HepG2 (cell line): ENCODE measurements around the gene URAD. TPM values are rescaled to one million over a fixed set of nuclear protein-coding genes. Genes with fewer than 3 reads are reported as not detected.

Source experiments
- CAMTA2 ChIP-seq: sonication (generic); formaldehyde crosslinking; IDR thresholded peaks from 2 replicates; pipeline ENCODE4 v1.4.0; 2020; ENCODE audit warnings: mild to moderate bottlenecking, missing genetic modification reagents, borderline replicate concordance
- CBFB ChIP-seq: sonication (generic); formaldehyde crosslinking; IDR thresholded peaks from 2 replicates; pipeline ENCODE4 v1.4.0; 2020; ENCODE audit warnings: missing genetic modification reagents
- HNRNPK ChIP-seq: fragments of 200-400 bp; formaldehyde crosslinking; IDR thresholded peaks from 2 replicates; pipeline ENCODE4 v1.6.1; 2018; ENCODE audit warnings: low read length, low read depth, moderate library complexity, mild to moderate bottlenecking; ENCODE audit not compliant: poor library complexity, severe bottlenecking
- LCORL ChIP-seq, 2 experiments: fragments of 450-650 bp in 1 of 2; sonication (generic) in 1 of 2; formaldehyde crosslinking in 1 of 2; IDR thresholded peaks; 2 replicates each; pipeline versions ENCODE4 v1.5.0 to v1.6.1; 2017 to 2020; ENCODE audit warnings: antibody characterized with exemption in 1 of 2, missing genetic modification reagents in 1 of 2
- MYC ChIP-seq: sonication (generic); formaldehyde crosslinking; IDR thresholded peaks from 2 replicates; pipeline ENCODE4 v1.9.0; 2021; ENCODE audit warnings: missing genetic modification reagents, borderline replicate concordance
- NONO ChIP-seq, 2 experiments: fragments of 450-650 bp in 1 of 2; sonication (generic) in 1 of 2; formaldehyde crosslinking in 1 of 2; IDR thresholded peaks in 1 of 2; conservative IDR thresholded peaks in 1 of 2; 2 replicates each; pipeline versions ENCODE4 v1.6.1 to v1.8.0; 2017 to 2022; ENCODE audit warnings: mild to moderate bottlenecking in 1 of 2, missing genetic modification reagents in 1 of 2, moderate library complexity in 1 of 2
- SIN3B ChIP-seq: fragments of 150-350 bp; IDR thresholded peaks from 2 replicates; pipeline ENCODE4 v1.6.1; 2014; ENCODE audit warnings: low read length
- SOX5 ChIP-seq: IDR thresholded peaks from 2 replicates; pipeline ENCODE4 v1.6.1; 2016; ENCODE audit warnings: borderline replicate concordance
- SOX6 ChIP-seq, 2 experiments: fragments of 450-650 bp in 1 of 2; sonication (generic) in 1 of 2; formaldehyde crosslinking in 1 of 2; IDR thresholded peaks; 2 replicates each; pipeline versions ENCODE4 v1.4.0 to v1.6.1; 2017 to 2020; ENCODE audit warnings: antibody characterized with exemption in 1 of 2, mild to moderate bottlenecking in 1 of 2, missing genetic modification reagents in 1 of 2
- SP2 ChIP-seq: sonication (generic); formaldehyde crosslinking; IDR thresholded peaks from 2 replicates; pipeline ENCODE4 v1.5.1; 2020; ENCODE audit warnings: mild to moderate bottlenecking, missing genetic modification reagents
- SYNCRIP ChIP-seq: fragments of 200-400 bp; formaldehyde crosslinking; IDR thresholded peaks from 2 replicates; pipeline ENCODE4 v1.6.1; 2018; ENCODE audit warnings: mild to moderate bottlenecking, low read depth, low read length; ENCODE audit not compliant: insufficient read depth
- ZMYM3 ChIP-seq: sonication (generic); formaldehyde crosslinking; IDR thresholded peaks from 2 replicates; pipeline ENCODE4 v1.5.1; 2020; ENCODE audit warnings: mild to moderate bottlenecking, missing genetic modification reagents
- ZNF354B ChIP-seq: sonication (generic); formaldehyde crosslinking; IDR thresholded peaks from 2 replicates; pipeline ENCODE4 v1.8.0; 2022; ENCODE audit warnings: mild to moderate bottlenecking, missing genetic modification reagents
- ZNF674 ChIP-seq: sonication (generic); formaldehyde crosslinking; IDR thresholded peaks from 2 replicates; pipeline ENCODE4 v1.5.0; 2020; ENCODE audit warnings: low read depth, mild to moderate bottlenecking, missing genetic modification reagents
- ZSCAN31 ChIP-seq: sonication (generic); formaldehyde crosslinking; IDR thresholded peaks from 2 replicates; pipeline ENCODE4 v1.5.0; 2020; ENCODE audit warnings: low read depth, mild to moderate bottlenecking, missing genetic modification reagents
- polyA plus RNA-seq, 8 experiments: library from polyadenylated mRNA; depleted of rRNA in 3 of 8; stranded (reverse) in 7 of 8; unstranded in 1 of 8; fragments of >200 nt; fragmentation: Illumina TruSeq in 4 of 8; extraction: Trizol in 4 of 8; gene quantifications; 2 replicates each; pipeline versions ENCODE4 v1.2.1 to v1.2.3, GENCODE V29; 2011 to 2016; ENCODE audit warnings: low read depth in 4 of 8, missing spikeins in 1 of 8, mixed read lengths in 1 of 8; ENCODE audit not compliant: insufficient read depth in 1 of 8
- total RNA-seq, 5 experiments: library from RNA; depleted of rRNA; stranded (reverse); fragments of >200 nt; fragmentation: Illumina TruSeq; extraction: Trizol; gene quantifications; 2 replicates each; pipeline ENCODE4 v1.2.3, GENCODE V29; 2016; ENCODE audit warnings: low read depth in 1 of 5
- TF ChIP-seq, protein P1 (sequence below): sonication (generic); formaldehyde crosslinking; IDR thresholded peaks from 2 replicates; pipeline ENCODE4 v1.4.0; 2020; ENCODE audit warnings: mild to moderate bottlenecking, missing genetic modification reagents
- TF ChIP-seq, protein P2 (sequence below): sonication (generic); formaldehyde crosslinking; IDR thresholded peaks from 2 replicates; pipeline ENCODE4 v1.5.0; 2020; ENCODE audit warnings: missing genetic modification reagents, mild to moderate bottlenecking, borderline replicate concordance
- TF ChIP-seq, protein P3 (sequence below): sonication (generic); formaldehyde crosslinking; IDR thresholded peaks from 2 replicates; pipeline ENCODE4 v1.8.0; 2022; ENCODE audit warnings: mild to moderate bottlenecking, missing genetic modification reagents

Gene URAD
- total and polyA plus RNA-seq, 2 of the 13 experiments (the other 11 are each of a cell fraction or from before 2014, with no cell fraction given) = not detected

DNA sequence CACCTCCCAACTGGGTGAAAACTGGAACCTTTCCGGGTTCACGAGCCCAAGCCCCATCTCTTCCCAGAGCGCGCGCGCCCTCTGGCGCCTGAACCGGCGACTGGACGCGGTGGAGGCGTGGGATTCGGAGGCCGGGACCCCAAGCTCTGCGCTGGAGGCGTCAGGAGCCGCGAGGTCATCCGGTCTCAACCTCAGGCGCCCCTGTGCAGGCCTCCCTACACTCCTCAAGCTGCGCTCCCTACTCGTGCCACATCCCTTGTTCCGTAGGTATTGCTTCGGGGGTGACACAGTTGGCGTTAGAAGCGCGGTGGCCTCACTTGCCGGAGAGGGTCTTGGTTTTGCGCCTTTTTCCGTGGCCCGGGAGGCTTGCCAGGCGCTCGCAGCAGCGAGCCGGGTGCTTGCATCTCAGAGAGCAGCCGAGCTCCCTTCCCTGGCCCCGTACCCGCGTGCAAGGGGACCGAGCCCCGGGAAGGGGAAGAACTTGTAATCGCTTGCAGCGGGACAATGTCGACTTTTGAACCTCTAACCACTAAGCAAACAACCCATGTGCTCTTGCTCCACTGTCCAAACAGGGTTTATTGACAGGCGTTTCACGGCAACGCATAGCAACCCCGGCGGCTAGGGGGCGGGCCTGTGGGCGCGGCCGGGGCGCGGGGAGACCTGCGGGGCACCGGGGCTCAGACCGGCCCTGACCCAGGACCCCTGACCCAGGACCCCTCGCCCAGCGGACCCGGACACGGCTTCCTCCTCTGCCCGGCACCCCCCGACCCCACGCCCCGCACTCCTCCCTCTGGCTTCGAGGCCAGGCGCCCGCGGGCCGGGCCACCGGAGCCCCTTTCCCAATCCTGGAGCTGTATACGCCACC is 27.9 kb downstream of the URAD start (continued):
- TF ChIP-seq, protein P1, sequence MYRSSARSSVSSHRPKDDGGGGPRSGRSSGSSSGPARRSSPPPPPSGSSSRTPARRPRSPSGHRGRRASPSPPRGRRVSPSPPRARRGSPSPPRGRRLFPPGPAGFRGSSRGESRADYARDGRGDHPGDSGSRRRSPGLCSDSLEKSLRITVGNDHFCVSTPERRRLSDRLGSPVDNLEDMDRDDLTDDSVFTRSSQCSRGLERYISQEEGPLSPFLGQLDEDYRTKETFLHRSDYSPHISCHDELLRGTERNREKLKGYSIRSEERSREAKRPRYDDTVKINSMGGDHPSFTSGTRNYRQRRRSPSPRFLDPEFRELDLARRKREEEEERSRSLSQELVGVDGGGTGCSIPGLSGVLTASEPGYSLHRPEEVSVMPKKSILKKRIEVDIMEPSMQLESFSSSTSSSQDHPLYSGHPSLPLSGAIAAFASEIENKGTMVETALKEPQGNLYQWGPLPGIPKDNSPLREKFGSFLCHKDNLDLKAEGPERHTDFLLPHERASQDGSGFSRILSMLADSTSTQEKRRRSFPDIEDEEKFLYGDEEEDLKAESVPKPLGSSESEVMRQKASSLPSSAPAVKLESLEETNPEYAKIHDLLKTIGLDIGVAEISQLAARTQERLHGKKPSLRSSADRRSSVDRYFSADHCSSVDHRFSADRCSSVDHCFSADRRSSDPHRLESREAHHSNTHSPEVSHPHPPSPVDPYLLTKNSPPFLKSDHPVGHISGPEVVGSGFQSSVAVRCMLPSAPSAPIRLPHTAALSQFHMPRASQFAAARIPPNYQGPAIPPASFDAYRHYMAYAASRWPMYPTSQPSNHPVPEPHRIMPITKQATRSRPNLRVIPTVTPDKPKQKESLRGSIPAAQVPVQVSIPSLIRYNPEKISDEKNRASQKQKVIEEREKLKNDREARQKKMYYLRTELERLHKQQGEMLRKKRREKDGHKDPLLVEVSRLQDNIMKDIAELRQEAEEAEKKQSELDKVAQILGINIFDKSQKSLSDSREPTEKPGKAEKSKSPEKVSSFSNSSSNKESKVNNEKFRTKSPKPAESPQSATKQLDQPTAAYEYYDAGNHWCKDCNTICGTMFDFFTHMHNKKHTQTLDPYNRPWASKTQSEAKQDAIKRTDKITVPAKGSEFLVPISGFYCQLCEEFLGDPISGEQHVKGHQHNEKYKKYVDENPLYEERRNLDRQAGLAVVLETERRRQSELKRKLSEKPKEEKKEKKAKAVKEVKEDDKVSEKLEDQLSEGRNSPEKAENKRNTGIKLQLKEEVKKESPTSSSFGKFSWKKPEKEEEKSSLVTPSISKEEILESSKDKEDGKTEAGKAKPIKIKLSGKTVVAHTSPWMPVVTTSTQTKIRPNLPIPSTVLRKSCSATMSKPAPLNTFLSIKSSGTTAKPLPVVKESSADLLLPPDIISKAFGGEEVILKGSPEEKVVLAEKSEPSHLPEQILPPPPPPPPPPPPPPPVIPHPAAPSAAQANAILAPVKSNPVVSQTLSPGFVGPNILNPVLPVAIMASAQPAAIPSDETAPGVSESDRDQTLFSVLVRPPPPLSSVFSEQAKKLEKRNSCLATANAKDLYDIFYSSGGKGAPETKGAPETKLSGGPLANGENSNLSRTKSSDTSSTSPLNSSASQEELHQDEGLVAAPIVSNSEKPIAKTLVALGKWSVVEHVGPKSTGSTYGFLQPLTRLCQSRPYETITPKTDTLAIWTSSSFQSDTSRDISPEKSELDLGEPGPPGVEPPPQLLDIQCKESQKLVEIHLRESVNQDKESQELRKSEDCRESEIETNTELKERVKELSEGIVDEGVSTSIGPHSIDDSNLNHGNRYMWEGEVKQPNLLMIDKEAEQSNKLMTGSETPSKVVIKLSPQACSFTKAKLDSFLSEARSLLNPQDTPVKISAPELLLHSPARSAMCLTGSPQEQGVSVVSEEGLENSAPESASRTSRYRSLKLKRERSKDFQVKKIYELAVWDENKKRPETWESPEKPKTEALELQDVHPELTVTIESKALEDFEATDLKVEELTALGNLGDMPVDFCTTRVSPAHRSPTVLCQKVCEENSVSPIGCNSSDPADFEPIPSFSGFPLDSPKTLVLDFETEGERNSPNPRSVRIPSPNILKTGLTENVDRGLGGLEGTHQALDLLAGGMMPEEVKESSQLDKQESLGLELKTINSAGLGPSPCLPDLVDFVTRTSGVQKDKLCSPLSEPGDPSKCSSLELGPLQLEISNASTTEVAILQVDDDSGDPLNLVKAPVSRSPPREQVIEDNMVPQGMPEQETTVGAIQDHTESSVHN = peak; percentile 83; the same call in 1 of the 2 replicates
- no peak; the same call in 1 of the 2 replicates for TF ChIP-seq CAMTA2 (CRISPR knock-in tag)
- TF ChIP-seq SYNCRIP = no peak
- TF ChIP-seq ZNF674 (CRISPR knock-in tag) = no peak
- TF ChIP-seq SOX6 (IDR thresholded peaks at IDR 0.05) = no peak
- peak; percentile 97 for TF ChIP-seq SOX6 (CRISPR knock-in tag; IDR thresholded peaks at IDR 0.05)
- TF ChIP-seq SIN3B = no peak
- TF ChIP-seq, protein P2, sequence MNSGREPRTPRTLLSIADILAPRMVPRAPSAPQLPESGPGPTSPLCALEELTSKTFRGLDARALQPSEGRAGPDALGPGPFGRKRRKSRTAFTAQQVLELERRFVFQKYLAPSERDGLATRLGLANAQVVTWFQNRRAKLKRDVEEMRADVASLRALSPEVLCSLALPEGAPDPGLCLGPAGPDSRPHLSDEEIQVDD = no peak
- peak; percentile 83 for TF ChIP-seq ZMYM3 (CRISPR knock-in tag)
- no peak for TF ChIP-seq NONO (IDR thresholded peaks at IDR 0.05)
- TF ChIP-seq NONO (CRISPR knock-in tag; conservative IDR thresholded peaks at IDR 0.05) = peak; percentile 85
- TF ChIP-seq, protein P3, sequence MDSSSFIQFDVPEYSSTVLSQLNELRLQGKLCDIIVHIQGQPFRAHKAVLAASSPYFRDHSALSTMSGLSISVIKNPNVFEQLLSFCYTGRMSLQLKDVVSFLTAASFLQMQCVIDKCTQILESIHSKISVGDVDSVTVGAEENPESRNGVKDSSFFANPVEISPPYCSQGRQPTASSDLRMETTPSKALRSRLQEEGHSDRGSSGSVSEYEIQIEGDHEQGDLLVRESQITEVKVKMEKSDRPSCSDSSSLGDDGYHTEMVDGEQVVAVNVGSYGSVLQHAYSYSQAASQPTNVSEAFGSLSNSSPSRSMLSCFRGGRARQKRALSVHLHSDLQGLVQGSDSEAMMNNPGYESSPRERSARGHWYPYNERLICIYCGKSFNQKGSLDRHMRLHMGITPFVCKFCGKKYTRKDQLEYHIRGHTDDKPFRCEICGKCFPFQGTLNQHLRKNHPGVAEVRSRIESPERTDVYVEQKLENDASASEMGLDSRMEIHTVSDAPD (CRISPR knock-in tag) = peak; percentile 60; the same call in 1 of the 2 replicates
- TF ChIP-seq ZSCAN31 = 0 out of 2 replicates have a peak, but pooled peaks have one; percentile 65
- peak; percentile 91 for TF ChIP-seq SOX5
- TF ChIP-seq MYC = peak; percentile 93
- peak; percentile 99 for TF ChIP-seq CBFB (CRISPR knock-in tag)
- TF ChIP-seq ZNF354B (CRISPR knock-in tag) = 0 out of 2 replicates have a peak, but pooled peaks have one; percentile 45
- TF ChIP-seq HNRNPK = no peak
- TF ChIP-seq SP2 (CRISPR knock-in tag) = no peak; the same call in 1 of the 2 replicates
- TF ChIP-seq LCORL (IDR thresholded peaks at IDR 0.05) = no peak
- TF ChIP-seq LCORL (CRISPR knock-in tag; IDR thresholded peaks at IDR 0.05) = peak; percentile 96
